Activated B cell treated with CpG ODN at 0.5 μM for 24 hours (primary cell): Measurements from ENCODE around the gene TRAF3. TPM values are rescaled to one million over a fixed set of nuclear protein-coding genes. Genes with fewer than 3 reads are reported as not detected.
"Not testable (repeated sequence)": the region's sequence is repeated elsewhere in the genome, so short reads cannot be mapped to it uniquely, and the experiment has no call there.

Source experiments
- ATAC-seq: fragments of 200-7000 bp; cut with Tn5 transposase; one replicate; pipeline ENCODE4 v1.10.0; 2021; ENCODE audit warnings: low read depth, mild to moderate bottlenecking, moderate library complexity
- CTCF ChIA-PET: fragments of 350-600 bp; sonication (Branson Sonifier 250); formaldehyde crosslinking; loops from one replicate; lab custom pipeline; 2021; ENCODE audit warnings: antibody characterized with exemption; lab: Charles Lee
- POLR2A ChIA-PET: fragments of 350-600 bp; sonication (Branson Sonifier 250); formaldehyde crosslinking; loops from one replicate; lab custom pipeline; 2021; ENCODE audit warnings: antibody characterized with exemption; lab: Charles Lee
- DNase-seq: peaks from one replicate; pipeline ENCODE4 v3.0.0; 2022
- H3K27ac Mint-ChIP-seq: one replicate; pipeline ENCODE4 v1.8.0; 2020; ENCODE audit warnings: mixed read lengths
- H3K27me3 Mint-ChIP-seq: one replicate; pipeline ENCODE4 v1.8.0; 2021; ENCODE audit warnings: mixed read lengths
- H3K36me3 Mint-ChIP-seq: one replicate; pipeline ENCODE4 v1.8.0; 2021; ENCODE audit warnings: low read depth, mixed read lengths
- H3K4me1 Mint-ChIP-seq: one replicate; pipeline ENCODE4 v1.8.0; 2021; ENCODE audit warnings: mixed read lengths
- H3K4me3 Mint-ChIP-seq: one replicate; pipeline ENCODE4 v1.8.0; 2020; ENCODE audit warnings: mild to moderate bottlenecking, mixed read lengths
- H3K9me3 Mint-ChIP-seq: one replicate; pipeline ENCODE4 v1.8.0; 2020; ENCODE audit warnings: mixed read lengths
- CTCF ChIP-seq: fragments of 200-600 bp; IDR thresholded peaks from one replicate; pipeline ENCODE4 v1.8.0; 2022; ENCODE audit warnings: antibody characterized with exemption, mild to moderate bottlenecking
- intact Hi-C: fragments of 100-400 bp; cut with micrococcal nuclease; formaldehyde crosslinking; loops from one replicate; pipeline ENCODE4 v1.15.1; 2024
- total RNA-seq: library from RNA; stranded (reverse); gene quantifications from 2 replicates; pipeline ENCODE4 v1.2.3, GENCODE V29; 2022

Gene TRAF3
- total RNA-seq, 1 donor from 2014 or later = 120 TPM

- ATAC-seq (peak; percentile 59), DNase-seq (peak; percentile 42)
- Mint-ChIP-seq H3K36me3 (no peaks in the 10 kb centered on the region), H3K27me3 (no peaks in the 10 kb centered on the region), H3K27ac (peak overlapping the region; percentile 88), H3K4me1 (peaks cover 59% of the 10 kb centered on the region), H3K9me3 (no peaks in the 10 kb centered on the region), H3K4me3 (peak overlapping the region; percentile 62)
- intact Hi-C loops = loop anchor here (1.0 to 10.0 kb wide), 4 partner anchors 10 to 761 kb away; partner anchors contain the start of genes CKB and TRMT61A
- CTCF ChIA-PET = no interaction called here
- POLR2A ChIA-PET = interaction anchor here (0.7 to 3.2 kb wide), 4 partner anchors 9 to 240 kb away, joined by 3 to 18 read pairs (median 4); no protein-coding TSS in a partner anchor
- TF ChIP-seq CTCF = no peak
Observed at GRCh38 chr14:102764220-102764671, 13.0 kb upstream of the TRAF3 start.

- H3K4me3 Mint-ChIP-seq = not testable (repeated sequence)
- H3K4me1 Mint-ChIP-seq = peaks cover 68% of the 10 kb centered on the region
Observed at GRCh38 chr14:102765770-102766169, 11.5 kb upstream of the TRAF3 start.

DNA sequence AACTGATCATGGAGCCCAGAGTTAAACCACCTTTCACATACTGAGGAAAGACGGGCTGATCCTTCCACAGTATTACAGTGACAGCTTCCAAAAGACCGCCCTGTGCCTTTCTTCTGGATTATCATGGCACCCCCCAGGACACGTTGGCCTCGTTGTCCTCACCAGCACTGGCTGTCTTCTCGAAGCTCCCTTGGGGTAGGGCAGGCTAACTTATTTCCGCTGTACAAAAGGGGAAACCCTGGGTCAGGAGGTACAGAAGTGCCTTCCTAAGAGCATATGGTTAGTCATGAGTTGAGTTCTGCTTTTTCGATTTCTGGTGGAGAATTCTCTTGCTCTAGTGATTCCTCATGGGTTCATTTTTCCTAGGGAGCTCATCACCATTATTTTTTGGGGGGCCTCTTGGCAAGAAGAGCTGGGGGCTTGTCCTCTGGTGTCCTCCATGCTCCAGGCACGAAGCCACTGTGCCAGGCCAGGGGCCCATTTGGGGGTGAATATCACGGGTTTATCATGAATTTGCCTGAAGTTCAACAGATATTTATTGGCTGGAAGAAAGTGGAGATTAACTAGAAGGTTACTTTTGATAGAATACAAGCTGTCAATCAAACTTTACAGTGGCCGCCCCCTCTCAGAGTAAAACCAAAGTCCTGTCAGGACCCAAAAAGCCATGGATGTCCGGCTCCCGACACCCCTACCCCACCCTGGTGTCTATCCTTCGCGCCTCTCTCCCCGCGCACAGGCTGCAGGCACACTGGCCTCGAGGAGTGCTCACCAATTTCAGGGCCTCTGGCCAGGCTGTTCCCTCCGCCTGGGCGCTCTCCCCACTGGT is 8.8 kb upstream of the TRAF3 start:
- H3K4me1 Mint-ChIP-seq = peaks cover 85% of the 10 kb centered on the region
- ATAC-seq (peak; percentile 86), DNase-seq (peak; percentile 46)
- H3K36me3 Mint-ChIP-seq = no peaks in the 10 kb centered on the region
- H3K27ac Mint-ChIP-seq = peak overlapping the region; percentile 97
- H3K4me3 Mint-ChIP-seq = peak overlapping the region; percentile 68
- H3K27me3 Mint-ChIP-seq = no peaks in the 10 kb centered on the region
- TF ChIP-seq CTCF = no peak
- ChIA-PET POLR2A (interaction anchor here (0.5 to 2.0 kb wide), 10 partner anchors 9 to 288 kb away, joined by 3 to 11 read pairs (median 5); no protein-coding TSS in a partner anchor), CTCF (interaction anchor here (1.0 kb wide), 1 partner anchor 74 kb away, joined by 5 read pairs; no protein-coding TSS in a partner anchor)
- intact Hi-C loops = loop anchor here (1.0 to 10.0 kb wide), 4 partner anchors 9 to 756 kb away; partner anchors contain the start of genes CKB, TRAF3 and TRMT61A
- no peaks in the 10 kb centered on the region for H3K9me3 Mint-ChIP-seq

More at GRCh38 chr14:102765770-102766169, 11.5 kb upstream of the TRAF3 start:
- intact Hi-C loops = loop anchor here (10.0 kb wide), 1 partner anchor 759 kb away; the partner anchor contains the start of genes CKB and TRMT61A
- ChIA-PET CTCF (interaction anchor here (1.1 kb wide), 1 partner anchor 9 kb away, joined by 4 read pairs; no protein-coding TSS in a partner anchor), POLR2A (interaction anchor here (0.6 to 3.2 kb wide), 2 partner anchors 8 to 21 kb away, joined by 3 to 18 read pairs; no protein-coding TSS in a partner anchor)
- not testable (repeated sequence) for H3K36me3 Mint-ChIP-seq, DNase-seq, H3K27me3 Mint-ChIP-seq, H3K9me3 Mint-ChIP-seq, ATAC-seq
- peak overlapping the region; percentile 24 for H3K27ac Mint-ChIP-seq

DNA sequence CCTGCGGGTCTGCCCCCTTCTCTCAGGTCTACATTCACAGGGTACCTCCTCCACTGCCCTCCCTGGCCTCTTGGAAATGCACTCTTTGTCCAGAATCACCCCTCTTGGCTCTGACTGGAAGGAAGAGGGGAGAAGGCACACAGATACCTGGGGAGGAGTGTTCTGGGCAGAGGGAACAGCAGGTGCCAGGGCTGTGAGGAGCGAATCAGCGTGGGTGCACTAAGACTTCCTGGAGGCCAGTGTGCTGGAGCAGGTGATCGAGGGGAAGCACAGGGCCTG is 8.3 kb upstream of the TRAF3 start:
- Mint-ChIP-seq H3K27ac (peak overlapping the region; percentile 97), H3K4me1 (peaks cover 85% of the 10 kb centered on the region), H3K36me3 (no peaks in the 10 kb centered on the region), H3K27me3 (no peaks in the 10 kb centered on the region), H3K9me3 (no peaks in the 10 kb centered on the region), H3K4me3 (peak overlapping the region; percentile 68)
- POLR2A ChIA-PET = interaction anchor here (0.7 to 2.0 kb wide), 8 partner anchors 9 to 244 kb away, joined by 3 to 11 read pairs (median 5); no protein-coding TSS in a partner anchor
- CTCF ChIA-PET = no interaction called here
- ATAC-seq (no peak), DNase-seq (no peak)
- no peak for TF ChIP-seq CTCF
- intact Hi-C loops = loop anchor here (2.0 to 10.0 kb wide), 2 partner anchors 174 to 756 kb away; partner anchors contain the start of genes CKB and TRMT61A

GRCh38 chr14:102770147-102771123 is 6.8 kb upstream of the TRAF3 start:
- H3K36me3 Mint-ChIP-seq = no peaks in the 10 kb centered on the region
- no peak overlapping the region for H3K4me3 Mint-ChIP-seq
- TF ChIP-seq CTCF = no peak
- POLR2A ChIA-PET = interaction anchor here (0.7 kb wide), 1 partner anchor 454 kb away, joined by 7 read pairs; no protein-coding TSS in a partner anchor
- CTCF ChIA-PET = interaction anchor here (1.2 kb wide), 1 partner anchor 76 kb away, joined by 3 read pairs; no protein-coding TSS in a partner anchor
- H3K4me1 Mint-ChIP-seq = peaks cover 83% of the 10 kb centered on the region
- intact Hi-C loops = loop anchor here (5.0 to 10.0 kb wide), 3 partner anchors 33 to 456 kb away; partner anchors contain the start of gene ZNF839
- H3K27me3 Mint-ChIP-seq = no peaks in the 10 kb centered on the region
- DNase-seq (no peak), ATAC-seq (no peak)
- H3K27ac Mint-ChIP-seq = peak overlapping the region; percentile 97
- no peaks in the 10 kb centered on the region for H3K9me3 Mint-ChIP-seq
